ENCODE data around the gene RAB25. TPM values are rescaled to one million over a fixed set of nuclear protein-coding genes. Genes with fewer than 3 reads are reported as not detected.
A peak's percentile ranks its signal among the peaks of the same experiment; 100 is the strongest.

The RAB25 gene
- total RNA-seq, 4 donors from 2014 or later = 65.9 to 88.0 (median 74.1) TPM

DNA sequence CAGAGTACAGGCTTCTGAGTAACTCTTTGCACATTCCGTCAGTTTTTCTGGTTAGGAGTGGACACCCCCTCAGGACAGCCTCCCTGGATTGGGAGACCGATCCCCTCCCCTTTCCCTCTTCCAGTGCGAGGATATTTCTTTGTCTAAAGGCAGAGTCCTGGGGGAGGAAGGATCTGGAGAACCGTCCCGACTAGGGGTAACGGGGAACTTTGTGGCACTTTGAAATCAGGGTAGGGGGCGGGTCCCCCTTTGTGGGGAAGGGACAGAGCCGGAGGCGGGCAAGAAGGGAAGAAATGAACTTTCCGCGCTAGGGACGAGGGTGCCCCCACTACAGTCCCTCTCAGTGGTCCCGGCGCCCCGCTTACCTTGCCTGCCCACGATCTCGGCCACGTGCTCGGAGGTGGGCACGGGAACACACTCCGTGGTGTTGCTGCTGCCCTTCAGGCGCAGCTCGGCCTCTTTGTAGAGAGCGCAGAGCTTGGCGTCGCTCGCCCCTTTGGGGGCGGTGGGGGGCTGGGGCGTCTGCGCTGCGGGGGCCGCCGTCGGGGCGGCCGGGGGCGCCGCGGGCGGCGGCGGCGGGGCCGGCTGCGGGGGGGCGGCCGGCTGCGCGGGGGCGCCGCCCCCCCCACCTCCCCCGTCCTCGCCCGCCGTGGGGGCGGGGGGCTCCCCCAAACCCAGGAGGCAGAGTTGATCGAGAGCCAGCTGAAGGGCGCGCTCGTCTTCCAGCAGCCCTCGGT, 20.4 kb downstream of the RAB25 start:
- Histone ChIP-seq H3K4me3 (replicated peaks in 1 of 3) (peak overlapping the region in 1 of 3 donors; percentile 70), H3K27me3 (no peaks in the 10 kb centered on the region), H3K4me1 (peaks cover 8 to 18% of the 10 kb centered on the region in 2 donors), H3K9me3 (no peaks in the 10 kb centered on the region), H3K27ac (no peak overlapping the region), H3K36me3 (no peaks in the 10 kb centered on the region)
- no peak for DNase-seq
- 15 to 25% methylated on average over 17 to 20 of the region's 61 CpGs for WGBS, 2 donors
- intact Hi-C loops (cut with DNase I) = no loop called here
- TF ChIP-seq, protein P1, sequence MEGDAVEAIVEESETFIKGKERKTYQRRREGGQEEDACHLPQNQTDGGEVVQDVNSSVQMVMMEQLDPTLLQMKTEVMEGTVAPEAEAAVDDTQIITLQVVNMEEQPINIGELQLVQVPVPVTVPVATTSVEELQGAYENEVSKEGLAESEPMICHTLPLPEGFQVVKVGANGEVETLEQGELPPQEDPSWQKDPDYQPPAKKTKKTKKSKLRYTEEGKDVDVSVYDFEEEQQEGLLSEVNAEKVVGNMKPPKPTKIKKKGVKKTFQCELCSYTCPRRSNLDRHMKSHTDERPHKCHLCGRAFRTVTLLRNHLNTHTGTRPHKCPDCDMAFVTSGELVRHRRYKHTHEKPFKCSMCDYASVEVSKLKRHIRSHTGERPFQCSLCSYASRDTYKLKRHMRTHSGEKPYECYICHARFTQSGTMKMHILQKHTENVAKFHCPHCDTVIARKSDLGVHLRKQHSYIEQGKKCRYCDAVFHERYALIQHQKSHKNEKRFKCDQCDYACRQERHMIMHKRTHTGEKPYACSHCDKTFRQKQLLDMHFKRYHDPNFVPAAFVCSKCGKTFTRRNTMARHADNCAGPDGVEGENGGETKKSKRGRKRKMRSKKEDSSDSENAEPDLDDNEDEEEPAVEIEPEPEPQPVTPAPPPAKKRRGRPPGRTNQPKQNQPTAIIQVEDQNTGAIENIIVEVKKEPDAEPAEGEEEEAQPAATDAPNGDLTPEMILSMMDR (IDR thresholded peaks at IDR 0.05) = no peak

DNA sequence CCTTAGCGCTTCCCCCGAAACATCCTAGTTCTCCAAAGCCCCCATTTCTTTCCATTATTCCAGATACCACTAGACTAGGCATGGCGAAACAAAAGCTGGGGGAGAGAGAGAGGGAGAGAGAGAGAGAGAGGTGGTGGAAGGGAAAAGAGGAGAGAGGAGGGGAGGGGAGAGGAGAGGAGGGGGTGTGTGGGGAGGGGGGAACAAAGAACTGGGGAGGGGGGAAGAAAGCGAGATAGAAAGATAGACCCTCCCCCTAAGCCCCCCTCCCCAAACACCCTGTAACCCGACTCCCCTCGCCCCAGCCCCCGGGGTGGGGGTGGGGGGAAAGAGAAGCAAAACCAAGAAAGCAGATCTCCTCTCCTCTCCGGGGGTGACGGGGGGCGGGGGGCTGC, 21.0 kb downstream of the RAB25 start:
- intact Hi-C loops (cut with DNase I) = no loop called here
- H3K9me3 ChIP-seq = no peaks in the 10 kb centered on the region
- DNase-seq = no peak
- no peak overlapping the region for H3K27ac ChIP-seq
- H3K36me3 ChIP-seq = no peaks in the 10 kb centered on the region
- H3K4me3 ChIP-seq (replicated peaks in 1 of 3) = peak overlapping the region; percentile 38 to 70 (median 51)
- 1% methylated on average over 7 to 8 of the region's 10 CpGs for WGBS, 2 donors
- TF ChIP-seq, protein P1 (IDR thresholded peaks at IDR 0.05) = no peak
- TF ChIP-seq POLR2A (IDR thresholded peaks at IDR 0.05) = no peak
- peaks cover 8 to 22% of the 10 kb centered on the region in 2 donors for H3K4me1 ChIP-seq
- no peaks in the 10 kb centered on the region for H3K27me3 ChIP-seq

DNA sequence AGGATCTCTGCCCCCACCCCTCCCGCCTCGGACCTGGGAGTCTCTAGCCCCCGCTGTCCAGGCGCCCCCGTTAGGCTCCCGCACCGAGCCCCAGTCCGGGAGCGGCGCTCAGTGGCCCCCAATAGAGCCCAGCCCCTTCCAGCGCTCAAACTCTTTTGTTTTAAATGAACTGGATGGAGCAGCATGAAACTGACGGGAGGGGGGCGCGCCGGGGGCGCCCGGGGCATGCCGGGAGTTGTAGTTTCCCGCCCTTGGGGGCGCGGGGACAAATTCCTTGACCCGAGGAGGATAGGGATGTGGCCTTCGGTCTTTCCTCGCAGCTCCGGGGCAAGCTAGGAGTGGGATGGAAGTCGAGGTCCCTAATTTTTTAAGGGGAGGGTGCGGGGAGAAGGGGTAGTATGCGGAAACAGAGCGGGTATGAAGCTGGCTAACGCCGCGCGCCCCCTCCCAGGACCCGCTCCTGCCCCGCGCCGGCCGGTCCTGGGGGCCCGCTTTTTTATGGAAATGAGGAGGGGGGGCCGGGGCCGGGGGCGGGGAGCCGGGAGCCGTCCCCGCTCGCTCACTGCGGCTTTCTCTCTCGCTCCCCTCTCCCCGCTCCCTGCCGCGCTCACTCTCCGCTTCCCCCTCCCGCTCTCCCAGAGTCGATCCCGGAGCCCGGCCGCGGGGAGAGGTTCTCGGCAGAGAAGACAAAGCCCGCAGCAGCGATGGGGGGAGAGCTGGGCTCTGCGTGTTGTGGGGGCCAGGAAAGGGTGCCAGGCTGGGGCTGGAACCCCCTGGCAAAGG, 21.5 kb downstream of the RAB25 start, which contains the start of gene MEX3A:
Gene MEX3A (minus strand): TSS at position 157 of the 783 bp plus-strand sequence. CDS start 467 bp downstream, outside the sequence.
- no peaks in the 10 kb centered on the region for H3K36me3 ChIP-seq
- intact Hi-C loops (cut with DNase I) = no loop called here
- peak within 1 kb of the TSS; percentile 38 to 70 (median 51) for H3K4me3 ChIP-seq (replicated peaks in 1 of 3)
- peak; percentile 68 to 71 for DNase-seq
- no peaks in the 10 kb centered on the region for H3K9me3 ChIP-seq
- TF ChIP-seq, protein P1 (IDR thresholded peaks at IDR 0.05) = no peak
- no peak for TF ChIP-seq POLR2A (IDR thresholded peaks at IDR 0.05)
- H3K4me1 ChIP-seq = peaks cover 8 to 27% of the 10 kb centered on the region in 2 donors
- WGBS, 2 donors = 0 to 1% methylated on average over 16 to 32 of the region's 62 CpGs
- no peaks in the 10 kb centered on the region for H3K27me3 ChIP-seq
- peak within 1 kb of the TSS in 1 of 3 donors; percentile 49 for H3K27ac ChIP-seq

DNA sequence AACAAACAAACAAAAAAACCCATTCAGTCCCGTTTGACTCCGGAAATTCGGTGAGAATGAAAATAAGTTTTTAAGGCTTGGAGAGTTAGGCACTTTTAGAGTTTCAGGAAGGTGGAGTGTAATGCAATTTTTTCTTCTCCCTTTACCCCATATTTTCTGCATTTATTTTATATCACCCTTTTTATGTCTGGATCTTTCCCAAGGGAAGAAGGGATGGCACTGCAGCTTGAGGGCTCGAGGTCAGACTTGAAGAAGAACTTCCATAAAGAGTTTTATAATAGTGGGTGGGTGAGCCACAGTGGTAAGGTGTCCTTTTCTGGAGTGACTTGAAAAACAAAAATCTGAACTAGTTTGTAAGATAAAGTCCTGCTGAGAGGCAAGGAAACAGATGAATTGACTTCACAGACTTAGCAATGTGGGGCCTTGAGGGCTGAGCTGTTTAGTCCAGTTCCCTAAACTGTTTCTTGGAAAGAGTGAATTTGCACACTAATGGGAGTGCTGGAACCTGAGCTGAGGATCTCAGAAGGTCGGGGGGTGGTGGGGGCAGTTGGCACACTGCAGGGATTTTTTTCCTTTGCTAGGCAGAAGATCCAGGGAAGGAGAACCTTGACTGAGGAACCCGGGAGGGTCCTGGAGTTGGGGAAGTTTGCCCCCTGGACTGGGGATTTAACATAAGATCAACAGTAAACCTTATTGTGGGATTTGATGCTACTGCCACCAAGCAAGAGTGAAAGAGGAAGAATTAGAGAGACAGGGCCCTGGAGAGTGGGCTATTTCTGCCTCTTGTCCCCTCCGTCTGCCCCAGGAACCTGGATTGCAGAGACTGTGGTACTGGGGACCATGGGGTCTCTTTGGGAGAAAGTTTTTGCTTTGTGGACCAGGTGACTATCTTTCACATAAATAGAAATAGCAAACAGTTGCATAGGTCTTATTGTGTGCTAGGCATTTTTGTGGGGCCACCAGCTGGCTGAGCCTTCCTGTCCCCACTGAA, 23.1 kb downstream of the RAB25 start:
- Histone ChIP-seq H3K27ac (no peak overlapping the region), H3K4me3 (replicated peaks in 1 of 3) (no peak overlapping the region), H3K4me1 (peaks cover 8 to 27% of the 10 kb centered on the region in 2 donors), H3K9me3 (no peaks in the 10 kb centered on the region), H3K27me3 (no peaks in the 10 kb centered on the region), H3K36me3 (no peaks in the 10 kb centered on the region)
- intact Hi-C loops (cut with DNase I) = no loop called here
- no peak for TF ChIP-seq POLR2A (IDR thresholded peaks at IDR 0.05)
- TF ChIP-seq, protein P1 (IDR thresholded peaks at IDR 0.05) = no peak
- no peak for DNase-seq
- WGBS, 2 donors = 59 to 61% methylated on average over 7 of the region's 7 CpGs

Measured in thyroid gland (tissue), 4 donors.